ENCODE data around the gene LRIT2. TPM values are rescaled to one million over a fixed set of nuclear protein-coding genes. Genes with fewer than 3 reads are reported as not detected.

LRIT2 gene
- polyA plus RNA-seq, 2 donors: not detected

DNA sequence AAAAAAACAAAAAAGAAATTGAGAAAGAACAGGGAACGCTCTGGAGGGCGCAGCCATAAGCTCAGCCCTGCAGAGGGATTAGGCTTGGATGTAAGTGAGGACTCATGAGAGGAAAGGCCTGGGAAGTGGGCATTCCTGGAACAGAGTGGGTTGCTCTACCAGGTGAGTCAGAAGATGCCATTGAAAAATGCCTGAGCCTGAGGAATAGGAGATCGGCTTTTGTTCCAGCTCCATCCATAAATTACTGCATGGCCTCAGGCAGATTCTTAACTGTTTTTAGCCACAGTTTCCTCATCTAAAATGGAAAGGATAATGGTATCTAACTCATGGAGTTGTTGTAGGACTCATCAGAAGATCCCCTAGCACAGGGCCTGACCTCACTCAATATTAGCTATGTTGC, 18.4 kb upstream of the LRIT2 start:
- WGBS, 2 donors: 85 to 96% methylated on average over 3 of the region's 3 CpGs
- H3K9me3 ChIP-seq (ENCODE audit: control insufficient read depth in 2 of 2, insufficient read depth in 1 of 2, low read depth in 1 of 2, low read length in 1 of 2): no peaks in the 10 kb centered on the region
- H3K36me3 ChIP-seq (ENCODE audit: control insufficient read depth in 2 of 2, insufficient read depth in 2 of 2, low read length in 1 of 2): no peaks in the 10 kb centered on the region
- H3K4me3 ChIP-seq (ENCODE audit: low read depth in 1 of 2, low read length in 2 of 2): no peak overlapping the region
- no peaks in the 10 kb centered on the region for H3K27me3 ChIP-seq (ENCODE audit: control insufficient read depth in 1 of 2, insufficient read depth in 2 of 2, low read length in 2 of 2)
- no peaks in the 10 kb centered on the region for H3K4me1 ChIP-seq (ENCODE audit: control insufficient read depth in 2 of 2, insufficient read depth in 2 of 2, low read length in 1 of 2)
- no peak overlapping the region for H3K27ac ChIP-seq (ENCODE audit: low read depth in 2 of 2, low read length in 1 of 2)

DNA sequence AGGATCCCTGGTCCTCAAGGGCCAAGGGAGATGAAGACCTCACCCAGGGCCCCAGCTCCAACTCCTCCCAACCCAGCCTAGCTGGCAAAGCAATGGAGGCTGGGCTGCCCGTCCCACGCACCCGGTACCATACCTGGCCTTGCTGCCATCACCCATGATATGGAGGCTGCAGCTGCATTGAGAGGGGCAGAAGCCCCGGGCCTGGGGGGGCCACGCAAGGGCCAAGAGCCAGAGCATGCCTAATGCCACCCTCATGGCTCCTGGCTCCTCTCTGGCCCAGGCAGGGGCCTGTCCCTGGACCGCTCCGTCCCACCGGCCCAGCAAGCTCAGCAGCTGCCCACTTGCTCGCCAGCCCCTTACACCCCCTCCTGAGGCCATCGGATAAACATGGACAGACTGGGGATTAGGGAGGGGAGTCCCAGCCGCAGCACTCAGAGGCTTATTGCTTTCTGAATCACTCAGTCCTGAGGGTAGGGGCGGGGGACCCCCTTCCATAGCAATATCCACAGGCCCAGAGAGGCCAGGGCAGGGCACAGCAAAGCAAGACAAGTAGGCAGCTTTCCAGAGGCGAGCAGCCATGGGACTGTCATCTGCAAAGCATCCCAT, 15.9 kb upstream of the LRIT2 start, which contains the start of gene LRIT1:
Gene LRIT1, minus strand, starts transcription at position 362 of the 606 bp plus-strand sequence. Its CDS starts 107 bp downstream, at position 255.
- Histone ChIP-seq H3K27me3 (ENCODE audit: control insufficient read depth in 1 of 2, insufficient read depth in 2 of 2, low read length in 2 of 2) (no peaks in the 10 kb centered on the region), H3K9me3 (ENCODE audit: control insufficient read depth in 2 of 2, insufficient read depth in 1 of 2, low read depth in 1 of 2, low read length in 1 of 2) (no peaks in the 10 kb centered on the region), H3K4me1 (ENCODE audit: control insufficient read depth in 2 of 2, insufficient read depth in 2 of 2, low read length in 1 of 2) (no peaks in the 10 kb centered on the region), H3K36me3 (ENCODE audit: control insufficient read depth in 2 of 2, insufficient read depth in 2 of 2, low read length in 1 of 2) (no peaks in the 10 kb centered on the region), H3K4me3 (ENCODE audit: low read depth in 1 of 2, low read length in 2 of 2) (no peak within 1 kb of the TSS), H3K27ac (ENCODE audit: low read depth in 2 of 2, low read length in 1 of 2) (no peak within 1 kb of the TSS)
- 83 to 87% methylated on average over 13 of the region's 13 CpGs for WGBS, 2 donors

DNA sequence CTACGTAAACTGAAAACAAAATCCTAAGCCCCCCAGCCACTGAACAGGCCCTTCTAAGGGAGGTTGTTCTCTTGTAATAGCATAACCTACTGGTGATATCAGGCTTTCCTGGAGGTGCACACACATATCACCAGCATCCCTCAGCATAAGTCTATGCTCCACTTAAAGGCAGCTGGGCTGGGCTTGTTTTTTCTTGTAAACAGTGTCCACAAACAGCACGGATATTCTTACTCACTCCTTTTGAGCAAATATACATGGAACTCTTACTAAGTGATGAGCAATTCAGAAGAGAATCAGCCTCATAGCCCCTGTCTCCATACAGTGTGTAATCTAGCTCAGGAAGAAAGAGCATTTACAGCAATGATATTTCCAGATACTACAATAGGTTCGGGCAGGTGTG, 13.6 kb upstream of the LRIT2 start:
- Histone ChIP-seq H3K4me1 (ENCODE audit: control insufficient read depth in 2 of 2, insufficient read depth in 2 of 2, low read length in 1 of 2) (no peaks in the 10 kb centered on the region), H3K36me3 (ENCODE audit: control insufficient read depth in 2 of 2, insufficient read depth in 2 of 2, low read length in 1 of 2) (no peaks in the 10 kb centered on the region), H3K27ac (ENCODE audit: low read depth in 2 of 2, low read length in 1 of 2) (no peak overlapping the region), H3K27me3 (ENCODE audit: control insufficient read depth in 1 of 2, insufficient read depth in 2 of 2, low read length in 2 of 2) (no peaks in the 10 kb centered on the region), H3K4me3 (ENCODE audit: low read depth in 1 of 2, low read length in 2 of 2) (no peak overlapping the region), H3K9me3 (ENCODE audit: control insufficient read depth in 2 of 2, insufficient read depth in 1 of 2, low read depth in 1 of 2, low read length in 1 of 2) (no peaks in the 10 kb centered on the region)
- WGBS, 2 donors: 75 to 79% methylated on average over 3 of the region's 3 CpGs

DNA sequence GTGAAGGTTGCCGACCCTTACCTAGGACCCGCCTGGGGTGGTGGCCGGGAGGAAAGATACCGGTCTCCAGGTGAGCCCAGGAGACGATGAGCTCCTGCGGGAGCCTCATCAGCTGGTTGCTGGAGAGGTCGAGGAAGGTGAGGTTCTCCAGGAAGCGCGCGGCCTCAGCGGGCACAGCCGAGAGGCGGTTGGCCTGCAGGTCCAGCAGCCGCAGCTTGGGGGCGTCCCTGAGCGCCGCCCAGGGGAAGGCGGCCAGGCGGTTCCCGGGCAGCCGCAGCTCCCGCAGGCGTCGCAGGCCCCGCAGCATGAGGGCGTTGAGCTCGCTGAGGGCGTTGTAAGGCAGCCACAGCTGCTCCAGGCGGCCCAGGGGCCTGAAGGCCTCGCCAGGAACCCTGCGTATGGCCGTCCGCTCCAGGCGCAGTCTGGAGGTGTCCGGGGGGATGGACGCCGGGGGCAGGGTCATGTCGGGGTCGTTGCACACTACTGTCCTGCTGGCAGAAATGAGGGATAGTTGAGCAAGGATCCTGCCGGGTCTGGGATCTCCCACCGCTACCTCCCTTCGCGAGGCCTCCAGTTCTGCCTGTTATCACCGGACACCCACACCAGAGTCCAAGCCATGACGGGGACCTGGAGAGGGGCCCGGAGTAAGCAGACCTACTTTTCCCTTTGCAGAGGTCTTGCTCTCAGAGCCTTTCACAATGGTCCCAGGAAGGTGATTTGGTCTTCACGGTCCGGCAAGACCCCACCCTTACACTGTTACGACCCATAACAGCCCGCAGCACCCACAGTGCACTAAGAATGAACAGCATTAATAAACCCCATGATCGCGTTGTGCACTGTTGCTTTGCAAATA, 12.1 kb upstream of the LRIT2 start:
- H3K4me1 ChIP-seq (ENCODE audit: control insufficient read depth in 2 of 2, insufficient read depth in 2 of 2, low read length in 1 of 2): no peaks in the 10 kb centered on the region
- H3K9me3 ChIP-seq (ENCODE audit: control insufficient read depth in 2 of 2, insufficient read depth in 1 of 2, low read depth in 1 of 2, low read length in 1 of 2): no peaks in the 10 kb centered on the region
- no peaks in the 10 kb centered on the region for H3K36me3 ChIP-seq (ENCODE audit: control insufficient read depth in 2 of 2, insufficient read depth in 2 of 2, low read length in 1 of 2)
- no peaks in the 10 kb centered on the region for H3K27me3 ChIP-seq (ENCODE audit: control insufficient read depth in 1 of 2, insufficient read depth in 2 of 2, low read length in 2 of 2)
- no peak overlapping the region for H3K27ac ChIP-seq (ENCODE audit: low read depth in 2 of 2, low read length in 1 of 2)
- WGBS, 2 donors: 53 to 57% methylated on average over 48 to 52 of the region's 52 CpGs
- H3K4me3 ChIP-seq (ENCODE audit: low read depth in 1 of 2, low read length in 2 of 2): no peak overlapping the region

DNA sequence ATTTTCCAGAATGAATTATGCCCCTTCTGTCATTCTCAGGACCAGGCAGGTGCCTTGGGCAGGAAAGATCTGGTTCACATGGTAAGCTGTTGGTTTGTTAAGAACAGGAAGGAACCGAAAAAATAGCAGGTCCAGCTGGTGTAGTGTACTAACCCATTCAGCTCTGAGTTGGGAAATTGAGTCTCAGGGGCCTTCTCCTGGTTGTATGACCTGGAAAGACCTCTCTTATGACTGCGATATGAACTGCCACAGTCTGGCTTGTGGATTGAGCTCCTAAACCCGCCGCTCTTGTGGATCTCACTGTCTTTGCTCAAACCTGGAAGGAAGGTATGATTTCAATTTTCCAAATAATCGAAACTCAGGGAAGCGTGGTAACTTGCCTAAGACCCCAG, 11.5 kb upstream of the LRIT2 start:
- Histone ChIP-seq H3K27me3 (ENCODE audit: control insufficient read depth in 1 of 2, insufficient read depth in 2 of 2, low read length in 2 of 2) (no peaks in the 10 kb centered on the region), H3K27ac (ENCODE audit: low read depth in 2 of 2, low read length in 1 of 2) (no peak overlapping the region), H3K4me3 (ENCODE audit: low read depth in 1 of 2, low read length in 2 of 2) (no peak overlapping the region), H3K9me3 (ENCODE audit: control insufficient read depth in 2 of 2, insufficient read depth in 1 of 2, low read depth in 1 of 2, low read length in 1 of 2) (no peaks in the 10 kb centered on the region), H3K36me3 (ENCODE audit: control insufficient read depth in 2 of 2, insufficient read depth in 2 of 2, low read length in 1 of 2) (no peaks in the 10 kb centered on the region), H3K4me1 (ENCODE audit: control insufficient read depth in 2 of 2, insufficient read depth in 2 of 2, low read length in 1 of 2) (no peaks in the 10 kb centered on the region)
- WGBS, 2 donors: 84 to 85% methylated on average over 6 of the region's 6 CpGs

DNA sequence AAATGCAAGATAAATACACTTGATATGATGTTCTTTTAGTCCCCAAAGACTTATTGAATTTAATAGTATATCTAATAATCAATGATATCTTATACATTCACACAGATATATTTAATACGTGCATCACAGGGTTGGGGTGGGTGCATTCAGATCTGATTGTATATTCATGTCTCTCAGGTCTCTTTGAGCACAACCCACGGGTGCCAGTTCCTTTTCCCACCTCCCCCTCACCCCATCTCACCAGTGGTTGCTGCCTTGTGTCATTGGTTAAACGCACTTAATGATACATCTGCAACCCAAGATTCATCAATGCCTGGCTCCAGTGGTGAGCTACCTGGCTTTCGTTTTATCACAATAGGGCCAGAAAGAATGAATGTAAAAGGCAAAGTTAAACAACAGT, 9.8 kb upstream of the LRIT2 start:
- Histone ChIP-seq H3K9me3 (ENCODE audit: control insufficient read depth in 2 of 2, insufficient read depth in 1 of 2, low read depth in 1 of 2, low read length in 1 of 2) (no peaks in the 10 kb centered on the region), H3K36me3 (ENCODE audit: control insufficient read depth in 2 of 2, insufficient read depth in 2 of 2, low read length in 1 of 2) (no peaks in the 10 kb centered on the region), H3K27me3 (ENCODE audit: control insufficient read depth in 1 of 2, insufficient read depth in 2 of 2, low read length in 2 of 2) (no peaks in the 10 kb centered on the region), H3K27ac (ENCODE audit: low read depth in 2 of 2, low read length in 1 of 2) (no peak overlapping the region), H3K4me3 (ENCODE audit: low read depth in 1 of 2, low read length in 2 of 2) (no peak overlapping the region), H3K4me1 (ENCODE audit: control insufficient read depth in 2 of 2, insufficient read depth in 2 of 2, low read length in 1 of 2) (no peaks in the 10 kb centered on the region)
- 71 to 75% methylated on average over 4 of the region's 4 CpGs for WGBS, 2 donors

DNA sequence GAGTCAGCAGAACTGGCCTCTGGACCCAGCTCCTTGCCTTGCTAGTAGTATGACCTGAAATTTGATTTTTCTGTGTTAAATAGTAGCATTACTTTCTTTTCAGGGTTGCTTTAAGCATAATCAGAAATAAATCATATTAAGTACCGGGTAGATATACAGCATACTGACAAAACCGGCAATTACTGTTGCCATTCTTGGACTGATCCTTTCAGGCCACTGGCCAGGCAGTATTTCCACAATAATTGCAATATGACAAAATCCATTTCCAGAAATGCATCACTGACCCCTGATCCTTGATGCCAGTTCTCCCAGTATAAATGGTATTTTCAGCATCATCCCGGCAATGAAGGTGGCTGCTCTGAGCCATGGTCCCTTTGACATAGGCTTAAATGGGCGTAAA, 9.1 kb upstream of the LRIT2 start:
- Histone ChIP-seq H3K27ac (ENCODE audit: low read depth in 2 of 2, low read length in 1 of 2) (no peak overlapping the region), H3K36me3 (ENCODE audit: control insufficient read depth in 2 of 2, insufficient read depth in 2 of 2, low read length in 1 of 2) (no peaks in the 10 kb centered on the region), H3K9me3 (ENCODE audit: control insufficient read depth in 2 of 2, insufficient read depth in 1 of 2, low read depth in 1 of 2, low read length in 1 of 2) (no peaks in the 10 kb centered on the region), H3K4me3 (ENCODE audit: low read depth in 1 of 2, low read length in 2 of 2) (no peak overlapping the region), H3K27me3 (ENCODE audit: control insufficient read depth in 1 of 2, insufficient read depth in 2 of 2, low read length in 2 of 2) (no peaks in the 10 kb centered on the region), H3K4me1 (ENCODE audit: control insufficient read depth in 2 of 2, insufficient read depth in 2 of 2, low read length in 1 of 2) (no peaks in the 10 kb centered on the region)
- 83 to 95% methylated on average over 4 of the region's 4 CpGs for WGBS, 2 donors

DNA sequence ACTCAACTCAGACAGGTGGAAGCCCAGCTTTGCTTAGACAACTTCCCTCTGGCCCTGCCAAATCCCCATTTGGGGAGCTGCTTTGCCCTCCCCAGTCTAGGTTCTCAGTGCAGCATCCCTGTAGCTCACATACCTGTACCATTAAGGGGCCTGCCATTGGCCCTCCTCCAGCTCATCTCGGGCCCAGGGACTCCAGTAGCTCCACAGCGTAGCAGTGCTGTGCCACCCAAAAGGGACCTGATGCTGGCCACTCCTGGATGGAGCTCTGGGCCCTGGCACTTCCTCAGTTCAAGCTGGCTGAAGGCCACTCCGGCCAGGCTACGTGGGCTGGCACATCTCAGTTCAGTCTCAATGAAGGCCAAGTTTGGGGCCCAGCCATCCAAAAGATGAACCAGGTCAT, 8.6 kb upstream of the LRIT2 start:
- H3K27ac ChIP-seq (ENCODE audit: low read depth in 2 of 2, low read length in 1 of 2): no peak overlapping the region
- H3K9me3 ChIP-seq (ENCODE audit: control insufficient read depth in 2 of 2, insufficient read depth in 1 of 2, low read depth in 1 of 2, low read length in 1 of 2): no peaks in the 10 kb centered on the region
- 77 to 84% methylated on average over 4 of the region's 4 CpGs for WGBS, 2 donors
- H3K36me3 ChIP-seq (ENCODE audit: control insufficient read depth in 2 of 2, insufficient read depth in 2 of 2, low read length in 1 of 2): no peaks in the 10 kb centered on the region
- H3K27me3 ChIP-seq (ENCODE audit: control insufficient read depth in 1 of 2, insufficient read depth in 2 of 2, low read length in 2 of 2): no peaks in the 10 kb centered on the region
- no peak overlapping the region for H3K4me3 ChIP-seq (ENCODE audit: low read depth in 1 of 2, low read length in 2 of 2)
- H3K4me1 ChIP-seq (ENCODE audit: control insufficient read depth in 2 of 2, insufficient read depth in 2 of 2, low read length in 1 of 2): no peaks in the 10 kb centered on the region

DNA sequence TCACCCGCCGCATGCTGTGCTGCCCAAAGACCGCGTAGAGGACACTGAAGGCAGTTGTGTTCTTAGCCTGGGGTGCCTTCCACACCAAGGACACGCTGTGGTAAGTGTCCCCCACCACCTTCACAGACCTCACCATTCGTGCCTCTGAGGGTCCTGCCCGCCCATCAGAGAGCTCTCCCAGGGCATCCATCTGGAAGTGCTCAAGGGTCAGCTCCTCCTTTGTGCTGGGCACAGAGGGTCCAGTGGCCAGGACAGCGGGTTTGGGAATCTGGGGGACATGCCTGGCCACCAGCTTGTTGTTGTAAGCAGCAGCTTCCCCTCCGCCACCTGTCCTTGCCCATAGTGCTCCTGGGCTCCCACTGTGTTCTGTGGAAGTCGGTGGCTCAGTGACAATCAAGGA, 7.0 kb upstream of the LRIT2 start:
- Histone ChIP-seq H3K27me3 (ENCODE audit: control insufficient read depth in 1 of 2, insufficient read depth in 2 of 2, low read length in 2 of 2) (no peaks in the 10 kb centered on the region), H3K4me1 (ENCODE audit: control insufficient read depth in 2 of 2, insufficient read depth in 2 of 2, low read length in 1 of 2) (no peaks in the 10 kb centered on the region), H3K4me3 (ENCODE audit: low read depth in 1 of 2, low read length in 2 of 2) (no peak overlapping the region), H3K27ac (ENCODE audit: low read depth in 2 of 2, low read length in 1 of 2) (no peak overlapping the region), H3K9me3 (ENCODE audit: control insufficient read depth in 2 of 2, insufficient read depth in 1 of 2, low read depth in 1 of 2, low read length in 1 of 2) (no peaks in the 10 kb centered on the region), H3K36me3 (ENCODE audit: control insufficient read depth in 2 of 2, insufficient read depth in 2 of 2, low read length in 1 of 2) (no peaks in the 10 kb centered on the region)
- 86 to 90% methylated on average over 10 of the region's 10 CpGs for WGBS, 2 donors

DNA sequence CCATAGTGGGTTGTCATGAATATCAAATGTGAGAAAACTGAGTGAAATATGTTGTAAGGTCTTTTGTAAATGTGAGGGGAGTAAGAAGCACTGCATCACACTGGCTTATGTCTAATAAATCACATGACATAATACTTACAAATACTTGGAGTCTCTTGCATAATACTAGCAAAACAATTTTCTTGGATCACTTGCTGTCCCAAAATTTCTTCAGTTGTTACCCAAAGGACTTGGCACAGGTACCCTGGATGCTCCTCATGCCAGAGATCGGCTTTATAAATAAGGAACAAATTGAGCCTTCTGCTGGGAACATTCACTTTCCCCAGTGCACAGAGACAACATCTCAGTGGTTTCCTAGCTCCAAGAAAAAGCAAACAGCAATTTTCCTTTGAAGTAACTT, 5.0 kb upstream of the LRIT2 start:
- H3K9me3 ChIP-seq (ENCODE audit: control insufficient read depth in 2 of 2, insufficient read depth in 1 of 2, low read depth in 1 of 2, low read length in 1 of 2): no peaks in the 10 kb centered on the region
- no peaks in the 10 kb centered on the region for H3K36me3 ChIP-seq (ENCODE audit: control insufficient read depth in 2 of 2, insufficient read depth in 2 of 2, low read length in 1 of 2)
- H3K27me3 ChIP-seq (ENCODE audit: control insufficient read depth in 1 of 2, insufficient read depth in 2 of 2, low read length in 2 of 2): no peaks in the 10 kb centered on the region
- no peak overlapping the region for H3K27ac ChIP-seq (ENCODE audit: low read depth in 2 of 2, low read length in 1 of 2)
- WGBS, 2 donors: 46 to 59% methylated on average over 1 of the region's 1 CpG
- no peaks in the 10 kb centered on the region for H3K4me1 ChIP-seq (ENCODE audit: control insufficient read depth in 2 of 2, insufficient read depth in 2 of 2, low read length in 1 of 2)
- no peak overlapping the region for H3K4me3 ChIP-seq (ENCODE audit: low read depth in 1 of 2, low read length in 2 of 2)
